ENCODE data around the gene EXOC3L1.

GRCh38 chr16:67150833-67151396, 39.0 kb downstream of the EXOC3L1 start, which contains the start of gene B3GNT9:
- TF ChIP-seq POLR2A (IDR thresholded peaks at IDR 0.05; ENCODE audit: extremely low read depth, insufficient read length): no peak
- no peak for TF ChIP-seq CTCF (IDR thresholded peaks at IDR 0.05; ENCODE audit: low read depth, low read length)
- TF ChIP-seq MAX (IDR thresholded peaks at IDR 0.05; ENCODE audit: low read depth, low read length): no peak
- TF ChIP-seq MYC (IDR thresholded peaks at IDR 0.05; ENCODE audit: low read depth, low read length): no peak

Data from NB4 (cell line).